Nephron progenitor cell (in vitro differentiated cells): ENCODE results near the gene FBN3.

Experiments
- DNase-seq: peaks from one replicate; pipeline ENCODE4 v3.0.0; 2021
- H3K27ac Mint-ChIP-seq: 2 replicates; pipeline ENCODE4 v1.8.0; 2021; ENCODE audit warnings: mild to moderate bottlenecking, moderate library complexity, mixed read lengths
- H3K27me3 Mint-ChIP-seq: 2 replicates; pipeline ENCODE4 v1.8.0; 2021; ENCODE audit warnings: mild to moderate bottlenecking, low read depth, mixed read lengths; ENCODE audit not compliant: poor library complexity
- H3K36me3 Mint-ChIP-seq: 2 replicates; pipeline ENCODE4 v1.8.0; 2021; ENCODE audit warnings: low read depth, mixed read lengths
- H3K4me1 Mint-ChIP-seq: 2 replicates; pipeline ENCODE4 v1.8.0; 2021; ENCODE audit warnings: mixed read lengths
- H3K4me3 Mint-ChIP-seq: 2 replicates; pipeline ENCODE4 v1.8.0; 2021; ENCODE audit warnings: mild to moderate bottlenecking, moderate library complexity, mixed read lengths
- H3K9me3 Mint-ChIP-seq: 2 replicates; pipeline ENCODE4 v1.8.0; 2021; ENCODE audit warnings: mild to moderate bottlenecking, moderate library complexity, mixed read lengths
- CTCF ChIP-seq: fragments of 200-600 bp; sonication (generic); IDR thresholded peaks from 2 replicates; pipeline ENCODE4 v1.5.0; 2021; ENCODE audit warnings: antibody characterized with exemption

FBN3 gene

DNA sequence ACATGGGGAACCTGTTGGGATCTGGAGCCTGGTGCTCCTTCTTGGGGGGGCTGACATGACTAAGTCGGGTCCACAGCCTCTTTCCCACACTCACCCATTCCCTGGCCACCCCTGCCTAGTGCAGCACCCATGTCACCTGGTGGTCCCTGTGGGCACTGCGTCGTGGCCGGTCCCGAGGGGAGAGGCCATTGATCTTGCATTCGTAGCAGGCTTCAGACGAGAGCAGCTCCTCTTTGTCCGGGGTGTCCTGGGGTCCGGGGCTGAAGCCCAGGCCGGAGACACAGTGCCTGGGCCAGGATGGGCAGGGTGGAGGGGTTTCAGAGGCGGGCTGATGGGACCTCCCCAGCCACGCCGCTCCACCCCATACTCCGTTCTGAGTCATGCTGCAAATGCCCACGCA, 77.5 kb downstream of the FBN3 start:
- no peak for DNase-seq

GRCh38 chr19:8069096-8069973, 80.1 kb downstream of the FBN3 start:
- no peaks in the 10 kb centered on the region for H3K27me3 Mint-ChIP-seq
- peaks cover 24% of the 10 kb centered on the region for H3K9me3 Mint-ChIP-seq
- peak overlapping the region; percentile 63 for H3K27ac Mint-ChIP-seq
- DNase-seq, result no peak
- peaks cover 48% of the 10 kb centered on the region for H3K36me3 Mint-ChIP-seq
- TF ChIP-seq CTCF, result peak; percentile 54
- no peak overlapping the region for H3K4me3 Mint-ChIP-seq
- no peaks in the 10 kb centered on the region for H3K4me1 Mint-ChIP-seq

More for the DNA sequence above, 77.5 kb downstream of the FBN3 start:
- H3K27ac Mint-ChIP-seq, result no peak overlapping the region
- peaks cover 31% of the 10 kb centered on the region for H3K9me3 Mint-ChIP-seq
- no peak for TF ChIP-seq CTCF
- no peak overlapping the region for H3K4me3 Mint-ChIP-seq
- no peaks in the 10 kb centered on the region for H3K4me1 Mint-ChIP-seq
- H3K27me3 Mint-ChIP-seq, result no peaks in the 10 kb centered on the region
- peaks cover 68% of the 10 kb centered on the region for H3K36me3 Mint-ChIP-seq

DNA sequence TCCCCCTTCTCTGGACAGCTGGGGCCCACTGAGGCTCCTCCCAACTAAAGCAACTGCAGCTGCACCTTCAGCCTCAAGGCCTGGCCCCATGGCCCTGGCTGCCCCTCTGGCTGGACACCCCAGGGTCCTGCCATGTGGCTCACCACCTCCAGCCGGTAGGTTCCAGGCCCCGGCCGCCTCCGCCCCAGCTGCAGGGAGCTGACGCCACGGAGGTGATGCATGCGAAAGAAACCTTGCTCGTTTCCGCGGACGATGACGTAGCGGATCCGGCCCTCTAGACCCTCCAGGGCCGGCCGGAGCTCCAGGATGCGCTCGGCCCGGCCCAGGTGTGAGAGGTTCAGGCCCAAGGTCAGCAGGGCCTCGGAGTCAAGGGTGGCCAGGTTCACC, 83.5 kb downstream of the FBN3 start:
- TF ChIP-seq CTCF, result no peak
- no peak for DNase-seq
- Mint-ChIP-seq H3K9me3 (peaks cover 19% of the 10 kb centered on the region), H3K36me3 (peaks cover 23% of the 10 kb centered on the region), H3K4me3 (no peak overlapping the region), H3K4me1 (no peaks in the 10 kb centered on the region), H3K27me3 (no peaks in the 10 kb centered on the region), H3K27ac (no peak overlapping the region)

DNA sequence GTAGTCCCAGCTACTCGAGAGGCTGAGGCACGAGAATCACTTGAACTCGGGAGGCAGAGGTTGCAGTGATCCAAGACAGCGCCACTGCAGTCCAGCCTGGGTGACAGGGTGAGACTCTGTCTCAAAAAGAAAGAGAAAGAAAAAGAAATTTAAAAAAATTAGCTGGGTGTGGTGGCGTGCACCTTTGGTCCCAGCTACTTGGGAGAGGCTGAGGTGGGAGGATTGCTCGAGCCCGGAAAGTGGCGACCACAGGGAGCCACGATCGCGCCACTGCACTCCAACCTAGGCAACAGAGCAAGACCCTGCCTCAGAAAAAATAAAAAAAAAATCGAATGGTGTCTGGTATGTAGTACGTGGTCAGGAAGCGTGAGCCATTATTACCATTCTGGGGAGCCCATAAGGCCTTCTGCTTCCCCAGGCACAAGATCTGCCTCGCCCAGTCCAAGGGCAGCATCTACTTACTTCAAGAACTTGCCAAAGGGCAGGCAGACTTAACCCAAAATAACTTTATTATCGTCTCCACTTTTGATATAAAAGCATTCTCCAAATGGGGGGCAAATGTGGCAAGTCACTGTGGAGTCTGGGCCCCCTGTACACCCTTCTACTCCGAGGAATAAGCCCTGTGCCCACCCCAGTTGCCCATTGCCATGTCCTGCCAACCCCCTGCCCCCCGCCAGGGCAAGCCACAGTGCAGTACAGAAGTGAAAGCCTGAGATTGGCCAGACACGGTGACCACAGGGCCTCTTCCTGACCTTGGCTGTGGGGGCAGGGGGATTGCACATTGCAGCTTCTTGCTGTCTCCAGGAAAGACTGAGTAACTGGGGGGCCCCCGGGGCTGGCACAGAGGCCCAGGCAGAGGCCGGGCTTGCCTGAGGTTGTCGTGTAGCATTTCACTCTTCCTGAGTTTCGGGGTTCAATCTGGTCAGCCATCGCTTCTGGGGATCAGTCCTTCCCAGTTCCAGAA, 84.2 kb downstream of the FBN3 start:
- DNase-seq, result no peak
- Mint-ChIP-seq H3K27me3 (no peaks in the 10 kb centered on the region), H3K9me3 (peaks cover 15% of the 10 kb centered on the region), H3K4me1 (no peaks in the 10 kb centered on the region), H3K27ac (no peak overlapping the region), H3K4me3 (no peak overlapping the region), H3K36me3 (peaks cover 18% of the 10 kb centered on the region)
- TF ChIP-seq CTCF, result no peak

GRCh38 chr19:8057545-8058270, 91.7 kb downstream of the FBN3 start:
- H3K27me3 Mint-ChIP-seq, result peaks cover 9% of the 10 kb centered on the region
- no peak for DNase-seq
- H3K4me1 Mint-ChIP-seq, result peaks cover 5% of the 10 kb centered on the region
- no peaks in the 10 kb centered on the region for H3K9me3 Mint-ChIP-seq
- H3K4me3 Mint-ChIP-seq, result no peak overlapping the region
- no peak for TF ChIP-seq CTCF
- no peak overlapping the region for H3K27ac Mint-ChIP-seq
- peaks cover 3% of the 10 kb centered on the region for H3K36me3 Mint-ChIP-seq
